GM21367 (cell line): Measurements from ENCODE around the gene HMHB1.
"Not testable (repeated sequence)": the region's sequence is repeated elsewhere in the genome, so short reads cannot be mapped to it uniquely, and the experiment has no call there.

ENCODE experiments used
- ATAC-seq: cut with Tn5 transposase; IDR thresholded peaks from one replicate; pipeline ENCODE4 v1.9.1; 2021; ENCODE audit not compliant: unreplicated experiment

HMHB1 gene

GRCh38 chr5:143801252-143801939, 10.6 kb upstream of the HMHB1 start:
- no peak for ATAC-seq

DNA sequence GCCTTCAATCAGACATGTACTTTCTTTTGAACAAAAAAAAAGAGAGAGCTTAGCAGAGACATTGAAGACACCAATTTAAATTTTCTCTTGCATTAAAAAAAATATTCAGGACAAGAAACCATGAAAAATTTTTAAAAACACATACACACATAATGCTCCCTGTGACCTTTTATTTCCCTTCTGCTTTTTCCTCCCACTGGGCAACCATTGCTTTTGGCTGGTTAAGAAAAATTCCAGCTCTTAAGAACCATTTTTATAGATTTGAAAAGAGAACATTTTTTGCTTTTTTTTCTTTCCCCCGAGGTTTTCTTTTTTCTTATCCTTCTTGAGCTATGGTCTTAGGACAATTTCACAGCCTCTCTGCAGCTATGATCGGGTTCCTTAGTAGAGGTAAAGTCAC, 6.1 kb upstream of the HMHB1 start:
- no peak for ATAC-seq

DNA sequence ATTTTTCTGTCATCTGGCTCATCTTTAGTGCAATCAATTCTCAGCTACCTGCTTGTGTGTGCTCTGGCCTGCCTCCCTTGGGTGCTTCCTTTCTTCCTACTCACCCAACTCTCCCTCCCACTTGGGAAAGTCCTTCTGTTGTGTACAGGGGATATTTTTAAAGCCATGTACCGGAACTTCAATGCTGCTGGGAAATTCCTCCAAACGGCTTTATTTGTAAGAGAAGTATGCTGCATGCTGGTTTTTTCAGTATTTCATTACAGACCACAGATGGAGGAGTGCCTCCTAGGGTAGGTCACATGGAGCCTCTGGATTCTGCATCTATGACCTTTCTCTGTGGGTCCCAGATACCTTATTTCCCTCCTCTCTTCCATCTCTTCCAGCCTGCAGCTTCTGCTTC, 5.4 kb upstream of the HMHB1 start:
- ATAC-seq: no peak

- no peak for ATAC-seq
Measured at GRCh38 chr5:143807401-143807800, 4.6 kb upstream of the HMHB1 start.

GRCh38 chr5:143816370-143816769, 4.4 kb downstream of the HMHB1 start:
- not testable (repeated sequence) for ATAC-seq

GRCh38 chr5:143819716-143820115, 7.8 kb downstream of the HMHB1 start:
- no peak for ATAC-seq

GRCh38 chr5:143820451-143820850, 8.5 kb downstream of the HMHB1 start:
- ATAC-seq: no peak

- ATAC-seq: peak; percentile 50
Measured at GRCh38 chr5:143824851-143825720, 13.1 kb downstream of the HMHB1 start.

DNA sequence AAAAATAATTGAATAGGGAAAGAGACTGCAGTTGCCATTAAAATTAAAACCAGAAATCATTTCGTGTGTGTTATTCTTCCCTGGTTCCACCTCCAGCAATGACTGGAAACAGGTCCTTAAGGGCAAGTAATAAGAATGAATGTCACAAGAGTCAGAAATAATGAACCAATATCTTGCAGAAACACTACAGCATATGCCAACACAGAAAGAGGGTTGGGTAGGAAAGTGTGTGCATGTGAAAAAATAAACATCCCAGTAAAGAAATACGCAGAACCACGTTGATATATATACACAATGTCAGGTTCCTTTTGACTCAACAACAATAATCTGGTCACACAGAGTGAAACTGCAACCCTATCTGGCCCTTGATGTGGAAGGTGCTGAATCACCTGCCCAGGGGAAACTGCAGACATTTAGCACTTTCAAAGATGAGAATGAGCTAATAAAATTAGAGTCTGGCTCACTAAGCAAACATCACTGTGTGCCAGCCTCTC, 15.0 kb downstream of the HMHB1 start:
- peak; percentile 87 for ATAC-seq

DNA sequence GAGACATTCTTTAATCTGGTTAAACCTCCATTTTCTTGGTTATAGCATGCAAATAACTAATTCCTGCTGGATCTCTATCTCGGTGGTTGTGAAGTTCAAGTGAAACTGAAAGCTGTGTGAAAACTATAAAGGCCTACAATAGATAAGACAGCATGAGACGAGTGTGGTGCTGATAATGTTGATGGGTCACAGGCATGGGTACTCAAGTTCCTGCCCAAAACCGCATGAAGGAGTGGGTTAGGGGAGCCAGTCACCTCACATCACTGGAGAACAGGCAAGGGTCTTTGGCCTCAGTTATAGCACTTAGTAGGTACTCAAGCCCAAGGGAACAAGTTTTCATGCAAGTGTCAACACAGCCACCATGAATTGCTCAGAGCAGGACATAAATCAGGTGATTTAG, 16.7 kb downstream of the HMHB1 start:
- peak; percentile 30 for ATAC-seq

GRCh38 chr5:143833177-143833576, 21.2 kb downstream of the HMHB1 start:
- ATAC-seq: no peak

GRCh38 chr5:143835251-143835650, 23.3 kb downstream of the HMHB1 start:
- no peak for ATAC-seq

DNA sequence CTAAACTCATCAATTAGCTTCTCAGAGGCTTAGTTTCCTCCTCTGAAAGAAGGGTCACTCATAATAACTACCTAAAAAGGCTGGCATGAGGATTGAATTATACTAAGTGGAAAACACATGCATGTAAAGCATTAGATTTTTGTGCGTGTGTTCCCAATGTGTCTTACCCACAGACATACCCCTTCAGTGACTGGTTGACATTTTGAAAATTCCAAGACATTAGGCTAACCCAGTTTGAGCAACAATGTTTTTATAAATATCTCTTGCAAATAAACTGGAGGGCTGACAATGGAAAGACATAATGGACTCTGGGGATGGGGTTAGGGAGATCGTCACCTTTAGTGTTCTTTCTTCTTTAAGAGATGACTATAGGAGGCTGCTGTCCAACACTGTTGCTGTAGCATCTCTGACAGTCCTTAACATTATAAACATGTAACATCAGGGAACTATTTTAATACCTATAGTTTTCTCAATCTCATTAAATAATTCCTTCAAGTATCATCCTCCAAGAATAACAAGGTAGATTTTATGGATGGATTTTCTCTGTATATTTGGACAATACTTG, 24.3 kb downstream of the HMHB1 start:
- no peak for ATAC-seq

DNA sequence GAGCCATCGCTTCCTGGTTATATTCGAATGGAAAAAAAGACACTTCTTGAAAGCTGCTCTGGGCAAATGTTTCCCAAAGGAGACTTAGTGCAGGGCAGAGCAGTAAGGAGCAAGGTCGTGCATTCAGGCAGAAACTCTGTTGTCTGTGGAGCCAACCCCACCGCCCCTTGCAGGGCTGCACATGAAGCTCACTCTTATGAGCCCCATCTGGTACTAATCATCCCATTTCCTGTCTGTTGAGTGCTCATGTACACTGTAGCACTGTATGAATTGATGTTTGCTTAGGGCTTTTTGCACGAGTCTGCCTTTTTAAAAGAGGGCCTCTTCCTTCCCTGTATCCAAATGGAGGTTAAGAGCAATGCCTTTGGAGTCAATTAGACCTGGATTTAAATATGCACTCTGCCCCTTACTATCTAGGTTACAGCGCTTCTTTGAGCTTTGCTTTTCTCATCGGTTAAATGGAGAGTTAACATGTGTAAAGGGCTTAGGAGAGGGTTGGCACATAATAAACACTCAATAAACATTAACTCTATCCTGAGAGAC, 25.4 kb downstream of the HMHB1 start:
- ATAC-seq: no peak

GRCh38 chr5:143841446-143841845, 29.5 kb downstream of the HMHB1 start:
- ATAC-seq: no peak

- no peak for ATAC-seq
Measured at GRCh38 chr5:143842920-143843319, 31.0 kb downstream of the HMHB1 start.

GRCh38 chr5:143843461-143843860, 31.5 kb downstream of the HMHB1 start:
- ATAC-seq: no peak

GRCh38 chr5:143850050-143850683, 38.2 kb downstream of the HMHB1 start:
- peak; percentile 73 for ATAC-seq

GRCh38 chr5:143851383-143851782, 39.4 kb downstream of the HMHB1 start:
- no peak for ATAC-seq

GRCh38 chr5:143860211-143860610, 48.2 kb downstream of the HMHB1 start:
- no peak for ATAC-seq

DNA sequence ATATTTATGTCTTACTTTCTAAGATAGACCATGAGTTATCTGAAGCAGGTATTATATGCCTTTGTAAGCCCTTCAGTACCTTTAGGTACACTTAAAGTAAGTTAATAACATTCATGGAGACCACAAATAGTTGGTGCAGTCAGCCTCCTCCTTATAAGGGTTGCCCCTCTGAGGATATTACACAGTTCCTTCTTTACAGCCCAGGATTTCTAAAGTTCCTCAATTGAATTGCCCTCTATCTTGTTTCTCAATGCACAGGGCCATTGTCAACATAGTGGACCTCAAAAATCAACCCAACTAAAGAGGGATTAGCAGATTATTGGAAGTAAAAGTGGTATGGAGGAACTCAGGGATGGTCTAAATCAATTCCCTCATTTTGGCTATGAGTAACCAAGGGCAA, 50.3 kb downstream of the HMHB1 start:
- no peak for ATAC-seq
